NT2/D1 (cell line): ENCODE data around the gene GAD2.

Experiments
- DNase-seq: peaks from one replicate; pipeline ENCODE4 v3.0.0-alpha.2; 2011; ENCODE audit warnings: low read depth, low spot score
- H3K27me3 ChIP-seq: 2 replicates; pipeline ENCODE4 v1.6.0; 2011; ENCODE audit warnings: mild to moderate bottlenecking; ENCODE audit not compliant: insufficient read length, insufficient read depth
- H3K36me3 ChIP-seq: 2 replicates; pipeline ENCODE4 v1.6.1; 2011; ENCODE audit warnings: mild to moderate bottlenecking, low read length, mixed read lengths; ENCODE audit not compliant: insufficient read depth, insufficient read length
- H3K4me1 ChIP-seq: 2 replicates; pipeline ENCODE4 v1.5.1; 2011; ENCODE audit not compliant: insufficient read depth, insufficient read length
- H3K4me3 ChIP-seq: 2 replicates; pipeline ENCODE4 v1.5.1; 2011; ENCODE audit warnings: low read depth; ENCODE audit not compliant: insufficient read length
- H3K9ac ChIP-seq: 2 replicates; pipeline ENCODE4 v1.6.0; 2011; ENCODE audit warnings: low read depth; ENCODE audit not compliant: insufficient read length
- H3K9me3 ChIP-seq: 2 replicates; pipeline ENCODE4 v1.5.1; 2011; ENCODE audit warnings: mild to moderate bottlenecking, low read length; ENCODE audit not compliant: insufficient read depth
- SUZ12 ChIP-seq: IDR thresholded peaks from 2 replicates; pipeline ENCODE4 v1.6.1; 2011; ENCODE audit not compliant: insufficient read length, insufficient read depth; ENCODE audit errors: extremely low read depth
- YY1 ChIP-seq: IDR thresholded peaks from 2 replicates; pipeline ENCODE4 v1.6.1; 2011; ENCODE audit not compliant: insufficient read length, insufficient read depth
- ZNF274 ChIP-seq: IDR thresholded peaks from 2 replicates; pipeline ENCODE4 v1.6.1; 2011; ENCODE audit warnings: mild to moderate bottlenecking, low read depth, low read length

Gene GAD2

DNA sequence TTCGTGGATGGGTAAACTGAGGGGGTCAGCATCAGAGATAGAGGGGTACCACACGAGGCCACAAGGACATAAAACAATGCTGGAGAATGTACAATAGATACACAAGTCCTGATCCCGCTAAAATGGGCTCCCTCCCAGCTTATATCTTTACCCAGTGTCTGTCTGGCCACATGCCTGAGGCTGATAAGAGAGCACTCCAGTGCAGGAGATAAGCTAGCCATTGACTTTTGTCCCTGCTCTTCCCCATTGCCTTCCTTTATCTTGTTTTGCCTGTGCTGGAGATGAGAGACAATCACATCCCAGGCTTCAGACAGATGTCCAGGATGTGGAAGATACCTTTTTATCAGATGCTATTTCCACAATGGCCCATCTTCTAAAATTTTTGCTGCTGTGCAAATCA lies 6.0 kb downstream of the GAD2 start:
- no peak for TF ChIP-seq ZNF274
- TF ChIP-seq SUZ12 = no peak
- Histone ChIP-seq H3K27me3 (peaks cover 92% of the 10 kb centered on the region), H3K4me1 (peaks cover 3% of the 10 kb centered on the region), H3K36me3 (no peaks in the 10 kb centered on the region), H3K9ac (no peak overlapping the region), H3K4me3 (no peak overlapping the region), H3K9me3 (no peaks in the 10 kb centered on the region)
- DNase-seq = no peak

- TF ChIP-seq YY1 (no peak), SUZ12 (no peak), ZNF274 (no peak)
- no peaks in the 10 kb centered on the region for H3K36me3 ChIP-seq
- no peak for DNase-seq
- H3K9me3 ChIP-seq = no peaks in the 10 kb centered on the region
- H3K4me3 ChIP-seq = no peak overlapping the region
- H3K9ac ChIP-seq = no peak overlapping the region
- peaks cover 3% of the 10 kb centered on the region for H3K4me1 ChIP-seq
- H3K27me3 ChIP-seq = peaks cover 75% of the 10 kb centered on the region
Measured at GRCh38 chr10:26225322-26225721, 8.7 kb downstream of the GAD2 start.

GRCh38 chr10:26227786-26228185 lies 11.2 kb downstream of the GAD2 start:
- TF ChIP-seq YY1 (no peak), ZNF274 (no peak)
- H3K27me3 ChIP-seq = peaks cover 56% of the 10 kb centered on the region
- no peak overlapping the region for H3K4me3 ChIP-seq
- no peak for DNase-seq
- H3K4me1 ChIP-seq = no peaks in the 10 kb centered on the region
- no peaks in the 10 kb centered on the region for H3K36me3 ChIP-seq
- no peak overlapping the region for H3K9ac ChIP-seq
- H3K9me3 ChIP-seq = no peaks in the 10 kb centered on the region

DNA sequence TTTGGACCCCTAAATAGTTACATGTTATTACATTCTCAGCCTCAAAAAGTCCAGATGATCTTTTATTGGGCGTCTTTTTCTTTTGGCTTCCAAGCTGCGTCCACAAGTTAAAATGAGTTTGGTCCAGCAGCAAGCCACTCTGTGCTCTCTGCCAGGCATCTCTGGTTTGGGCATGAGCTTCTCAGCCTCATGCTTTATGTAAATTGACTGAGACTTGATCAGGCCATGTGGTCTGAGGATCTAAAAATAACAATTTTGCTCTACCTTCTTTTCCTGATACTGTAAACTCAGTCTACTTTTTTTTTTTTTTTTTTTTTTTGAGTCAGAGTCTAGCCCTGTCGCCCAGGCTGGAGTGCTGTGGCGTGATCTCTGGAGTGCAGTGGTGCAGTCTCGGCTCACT lies 15.6 kb downstream of the GAD2 start:
- Histone ChIP-seq H3K4me1 (no peaks in the 10 kb centered on the region), H3K9ac (no peak overlapping the region), H3K4me3 (no peak overlapping the region), H3K9me3 (no peaks in the 10 kb centered on the region), H3K27me3 (peaks cover 19% of the 10 kb centered on the region), H3K36me3 (no peaks in the 10 kb centered on the region)
- no peak for DNase-seq
- TF ChIP-seq ZNF274 = no peak
- TF ChIP-seq YY1 = no peak

DNA sequence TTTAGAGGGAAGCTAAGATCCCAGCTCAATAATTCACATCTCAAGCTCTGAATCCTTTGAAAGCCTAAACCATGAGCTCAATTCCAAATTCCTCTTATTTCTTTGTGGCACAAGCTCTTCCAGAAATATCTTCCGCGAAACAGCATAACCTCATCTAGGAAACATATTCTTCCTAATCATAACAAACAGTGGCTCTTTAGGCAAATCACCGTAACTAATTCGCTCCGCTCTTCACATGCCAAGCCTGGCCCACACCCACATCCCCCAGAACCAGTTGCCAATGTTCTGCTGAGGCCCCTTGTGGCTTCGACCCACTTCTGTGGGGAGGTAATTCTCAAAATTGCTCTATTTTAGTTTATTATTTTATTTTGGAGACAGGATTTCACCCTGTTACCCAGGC lies 19.2 kb downstream of the GAD2 start:
- H3K27me3 ChIP-seq = peaks cover 6% of the 10 kb centered on the region
- no peaks in the 10 kb centered on the region for H3K4me1 ChIP-seq
- TF ChIP-seq YY1 (no peak), SUZ12 (no peak), ZNF274 (no peak)
- H3K36me3 ChIP-seq = no peaks in the 10 kb centered on the region
- H3K9ac ChIP-seq = no peak overlapping the region
- no peak overlapping the region for H3K4me3 ChIP-seq
- no peak for DNase-seq
- H3K9me3 ChIP-seq = no peaks in the 10 kb centered on the region

DNA sequence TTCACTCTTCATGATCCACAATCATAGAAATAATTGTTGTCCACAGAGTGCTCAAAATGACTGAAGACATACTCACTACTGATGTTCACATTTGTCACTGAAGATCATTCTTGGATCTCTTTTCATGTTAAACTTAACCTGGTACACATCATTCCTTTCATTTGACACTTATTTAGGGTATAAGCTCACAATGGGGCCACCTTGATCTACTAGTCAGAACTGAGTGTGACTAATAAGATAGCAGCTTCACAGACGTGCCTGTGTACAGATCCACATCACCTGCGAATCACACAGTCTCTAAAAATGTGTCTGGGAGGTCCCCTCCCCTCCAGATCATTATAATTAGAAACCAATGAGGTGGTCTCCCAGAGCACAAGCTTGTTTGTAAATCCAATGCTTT lies 21.8 kb downstream of the GAD2 start:
- no peaks in the 10 kb centered on the region for H3K36me3 ChIP-seq

GRCh38 chr10:26242706-26243350 lies 26.3 kb downstream of the GAD2 start:
- TF ChIP-seq ZNF274 (no peak), SUZ12 (no peak), YY1 (no peak)
- no peaks in the 10 kb centered on the region for H3K9me3 ChIP-seq
- no peaks in the 10 kb centered on the region for H3K36me3 ChIP-seq
- no peak overlapping the region for H3K9ac ChIP-seq
- DNase-seq = no peak
- H3K27me3 ChIP-seq = no peaks in the 10 kb centered on the region
- H3K4me1 ChIP-seq = no peaks in the 10 kb centered on the region
- H3K4me3 ChIP-seq = no peak overlapping the region

More for the DNA sequence above, 21.8 kb downstream of the GAD2 start:
- no peak overlapping the region for H3K4me3 ChIP-seq
- TF ChIP-seq SUZ12 (no peak), YY1 (no peak), ZNF274 (no peak)
- H3K9ac ChIP-seq = no peak overlapping the region
- H3K27me3 ChIP-seq = no peaks in the 10 kb centered on the region
- DNase-seq = no peak
- no peaks in the 10 kb centered on the region for H3K4me1 ChIP-seq
- H3K9me3 ChIP-seq = no peaks in the 10 kb centered on the region

- Histone ChIP-seq H3K27me3 (no peaks in the 10 kb centered on the region), H3K9ac (no peak overlapping the region), H3K4me1 (no peaks in the 10 kb centered on the region), H3K4me3 (no peak overlapping the region), H3K9me3 (no peaks in the 10 kb centered on the region), H3K36me3 (no peaks in the 10 kb centered on the region)
- no peak for DNase-seq
- no peak for TF ChIP-seq SUZ12
- TF ChIP-seq ZNF274 = no peak
- no peak for TF ChIP-seq YY1
Measured at GRCh38 chr10:26243351-26243720, 26.8 kb downstream of the GAD2 start.
